ENCODE measurements around the gene DPP4.
"Not testable (repeated sequence)": the region's sequence is repeated elsewhere in the genome, so short reads cannot be mapped to it uniquely, and the experiment has no call there.

DPP4 gene

DNA sequence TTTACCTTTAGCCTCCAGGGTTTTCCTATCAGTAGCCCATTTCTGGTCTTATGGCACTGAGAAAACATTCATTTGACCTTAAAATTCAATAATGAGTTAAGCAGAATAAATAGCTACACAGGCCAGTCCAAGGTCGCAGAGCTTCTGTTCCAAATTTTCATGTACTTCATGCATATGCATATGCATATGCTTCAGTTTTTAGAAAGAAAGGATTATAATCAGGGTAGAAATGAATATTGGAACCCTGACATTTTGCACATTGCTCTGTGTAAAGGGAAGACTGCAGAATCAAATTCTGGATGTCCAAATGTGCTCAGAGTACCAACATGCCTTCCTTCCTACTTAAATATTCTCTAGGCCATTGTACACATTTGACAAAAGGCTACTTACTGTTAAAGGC is 104.9 kb downstream of the DPP4 start:
- H3K27ac ChIP-seq: no peak overlapping the region
- TF ChIP-seq, protein P1, sequence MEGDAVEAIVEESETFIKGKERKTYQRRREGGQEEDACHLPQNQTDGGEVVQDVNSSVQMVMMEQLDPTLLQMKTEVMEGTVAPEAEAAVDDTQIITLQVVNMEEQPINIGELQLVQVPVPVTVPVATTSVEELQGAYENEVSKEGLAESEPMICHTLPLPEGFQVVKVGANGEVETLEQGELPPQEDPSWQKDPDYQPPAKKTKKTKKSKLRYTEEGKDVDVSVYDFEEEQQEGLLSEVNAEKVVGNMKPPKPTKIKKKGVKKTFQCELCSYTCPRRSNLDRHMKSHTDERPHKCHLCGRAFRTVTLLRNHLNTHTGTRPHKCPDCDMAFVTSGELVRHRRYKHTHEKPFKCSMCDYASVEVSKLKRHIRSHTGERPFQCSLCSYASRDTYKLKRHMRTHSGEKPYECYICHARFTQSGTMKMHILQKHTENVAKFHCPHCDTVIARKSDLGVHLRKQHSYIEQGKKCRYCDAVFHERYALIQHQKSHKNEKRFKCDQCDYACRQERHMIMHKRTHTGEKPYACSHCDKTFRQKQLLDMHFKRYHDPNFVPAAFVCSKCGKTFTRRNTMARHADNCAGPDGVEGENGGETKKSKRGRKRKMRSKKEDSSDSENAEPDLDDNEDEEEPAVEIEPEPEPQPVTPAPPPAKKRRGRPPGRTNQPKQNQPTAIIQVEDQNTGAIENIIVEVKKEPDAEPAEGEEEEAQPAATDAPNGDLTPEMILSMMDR (conservative IDR thresholded peaks at IDR 0.05): no peak

DNA sequence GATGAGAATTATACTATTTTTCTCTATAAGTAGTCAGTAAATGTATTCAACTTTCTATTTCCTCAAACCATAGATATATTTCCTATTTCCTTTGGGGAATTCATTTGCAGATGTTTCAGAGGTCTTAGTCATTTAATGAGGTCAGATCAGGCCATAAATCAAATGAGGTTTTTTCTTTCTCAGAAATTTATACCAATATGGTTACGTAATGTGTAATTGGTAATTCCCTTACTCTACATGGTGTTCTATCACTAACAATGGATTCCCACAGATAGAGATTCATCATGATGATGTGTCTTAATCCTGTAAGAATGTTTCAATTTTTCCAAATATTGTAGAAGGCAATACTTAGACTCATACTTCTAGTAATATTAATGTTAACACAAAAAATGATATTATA is 108.0 kb downstream of the DPP4 start:
- no peak overlapping the region for H3K27ac ChIP-seq
- TF ChIP-seq, protein P1 (conservative IDR thresholded peaks at IDR 0.05): no peak

DNA sequence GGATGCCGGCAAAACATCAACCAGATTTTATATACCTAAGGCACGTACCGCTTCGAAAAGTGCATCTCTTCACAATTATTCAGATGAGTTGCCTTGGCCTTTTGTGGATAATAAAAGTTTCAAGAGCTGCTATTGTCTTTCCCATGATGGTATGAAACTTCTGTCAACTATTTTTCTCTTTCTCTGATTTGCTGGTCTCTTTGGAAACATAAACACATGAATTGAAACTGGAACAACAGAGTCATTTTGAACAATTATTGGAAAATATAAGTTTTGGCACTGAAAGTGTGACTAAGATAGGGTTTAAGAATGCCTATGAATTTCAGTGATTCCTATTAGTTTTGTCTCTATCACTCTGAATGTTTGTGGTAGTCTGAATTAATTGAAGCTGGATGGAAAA is 109.9 kb downstream of the DPP4 start:
- no peak overlapping the region for H3K27ac ChIP-seq
- TF ChIP-seq, protein P1 (conservative IDR thresholded peaks at IDR 0.05): no peak

DNA sequence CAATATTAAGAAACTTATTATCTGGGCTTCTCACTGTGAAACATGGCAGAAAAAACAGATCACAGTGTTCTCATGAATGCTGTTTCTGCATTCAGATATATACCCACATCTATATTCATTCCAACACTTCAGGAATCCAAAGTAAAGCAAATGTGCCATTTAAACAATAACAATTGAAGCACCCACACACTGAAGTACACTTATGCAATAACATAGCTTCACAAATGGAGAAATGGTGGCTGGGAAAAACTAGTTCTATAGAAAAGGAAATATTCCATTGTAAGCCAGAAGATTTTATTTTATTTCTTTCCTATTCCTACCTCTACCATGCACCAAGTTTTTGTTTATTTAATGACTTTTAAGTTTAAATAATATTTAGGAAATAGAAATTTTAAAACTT is 111.9 kb downstream of the DPP4 start:
- TF ChIP-seq, protein P1 (conservative IDR thresholded peaks at IDR 0.05): no peak
- no peak overlapping the region for H3K27ac ChIP-seq

DNA sequence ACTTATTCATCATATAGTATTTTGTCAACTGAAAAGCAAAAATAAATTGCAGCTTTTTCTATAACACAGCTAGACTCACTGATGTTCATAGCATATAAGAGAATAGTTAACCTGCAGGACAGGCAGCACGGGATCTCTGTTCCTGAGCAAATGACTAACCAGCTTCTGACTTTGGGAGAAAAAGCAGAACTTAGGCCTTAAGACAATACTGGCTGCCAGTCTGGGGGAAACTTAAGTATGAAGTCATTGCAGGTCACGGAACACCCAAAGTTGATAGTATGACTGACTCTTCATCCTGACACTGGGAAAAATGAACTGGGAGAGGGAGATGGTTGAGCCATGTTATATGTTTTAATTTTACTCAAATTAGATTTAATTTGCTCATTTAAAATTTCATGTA is 113.0 kb downstream of the DPP4 start:
- H3K27ac ChIP-seq: no peak overlapping the region
- TF ChIP-seq, protein P1 (conservative IDR thresholded peaks at IDR 0.05): no peak

DNA sequence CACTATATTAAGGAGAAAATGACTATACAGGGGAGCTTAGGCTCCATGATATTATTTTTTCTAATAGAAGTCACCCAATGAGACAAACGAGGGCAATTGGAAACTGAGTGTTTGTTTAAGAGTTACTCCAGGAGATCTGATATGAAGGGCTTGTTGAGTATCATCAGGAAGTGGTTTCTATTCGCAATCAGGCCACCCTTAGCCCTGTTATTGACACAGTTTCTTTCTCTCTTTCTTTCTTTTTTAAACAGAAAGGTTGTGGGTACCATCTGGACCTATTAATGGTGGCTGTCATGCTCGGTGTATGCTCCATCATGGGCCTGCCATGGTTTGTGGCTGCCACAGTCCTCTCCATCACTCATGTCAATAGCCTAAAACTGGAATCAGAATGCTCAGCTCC is 117.3 kb downstream of the DPP4 start:
- TF ChIP-seq, protein P1 (conservative IDR thresholded peaks at IDR 0.05): no peak
- H3K27ac ChIP-seq: no peak overlapping the region

DNA sequence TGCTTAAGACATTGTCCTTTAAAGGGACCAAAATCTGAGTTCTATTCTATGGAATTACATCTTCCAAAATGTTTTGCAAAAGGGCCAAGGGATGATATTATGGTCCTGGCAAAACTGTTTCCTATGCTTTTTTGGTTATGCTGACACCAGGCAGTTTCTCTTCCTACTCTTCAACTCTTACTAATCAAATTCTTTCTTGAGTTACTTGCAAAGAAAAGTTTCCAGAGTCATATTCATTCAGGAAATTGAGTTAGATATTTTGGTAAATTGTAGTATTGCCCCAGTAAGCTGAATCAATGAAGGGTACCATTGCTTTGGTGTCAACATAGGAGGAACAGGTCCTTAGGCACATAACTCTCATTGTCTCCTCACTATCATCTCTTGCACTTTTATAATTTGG is 118.8 kb downstream of the DPP4 start:
- TF ChIP-seq, protein P1 (conservative IDR thresholded peaks at IDR 0.05): no peak
- no peak overlapping the region for H3K27ac ChIP-seq

DNA sequence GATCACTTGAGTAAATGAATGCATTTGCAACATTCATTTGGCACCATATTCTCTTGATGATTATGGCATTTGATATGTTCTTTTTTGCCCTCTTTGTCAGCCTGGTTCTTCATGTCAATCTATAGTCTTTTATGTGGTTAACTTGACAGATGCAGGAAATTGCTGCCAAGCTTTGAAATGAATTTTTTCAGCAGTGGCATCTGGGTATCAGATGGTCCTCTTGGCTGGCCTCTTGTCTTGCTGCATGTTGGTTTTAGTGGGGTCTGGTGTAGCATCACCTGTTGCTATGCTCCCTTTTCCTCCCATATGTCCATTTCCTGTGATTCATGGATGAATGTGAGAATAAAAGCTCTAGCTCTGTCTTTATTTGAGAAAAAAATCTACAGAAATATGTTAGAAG is 119.9 kb downstream of the DPP4 start:
- TF ChIP-seq, protein P1 (conservative IDR thresholded peaks at IDR 0.05): no peak
- H3K27ac ChIP-seq: no peak overlapping the region

DNA sequence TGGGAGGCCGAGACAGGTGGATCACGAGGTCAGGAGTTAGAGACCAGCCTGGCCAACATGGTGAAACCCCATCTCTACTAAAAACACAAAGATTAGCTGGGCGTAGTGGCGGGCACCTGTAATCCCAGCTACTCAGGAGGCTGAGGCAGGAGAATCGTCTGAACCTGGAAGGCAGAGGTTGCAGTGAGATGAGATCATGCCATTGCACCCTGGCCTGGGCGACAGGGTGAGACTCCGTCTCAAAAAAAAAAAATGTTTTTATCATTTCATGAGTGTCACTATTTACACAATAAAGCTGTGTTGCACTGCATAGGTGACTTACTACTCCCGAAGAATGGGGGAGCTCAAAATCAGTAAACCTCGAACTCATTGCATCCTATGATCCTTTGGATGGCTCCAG is 120.6 kb downstream of the DPP4 start:
- not testable (repeated sequence) for H3K27ac ChIP-seq
